ENCODE results near the gene CNTNAP2.

GRCh38 chr7:146417176-146417575 lies 300.6 kb downstream of the CNTNAP2 start:
- TF ChIP-seq BHLHE40 (IDR thresholded peaks at IDR 0.05; ENCODE audit: borderline replicate concordance): no peak
- TF ChIP-seq FOXK2 (IDR thresholded peaks at IDR 0.05): no peak
- no peak for TF ChIP-seq TARDBP (IDR thresholded peaks at IDR 0.05)
- no peak for TF ChIP-seq ELF4 (IDR thresholded peaks at IDR 0.05)
